HL-60/S4 treated with retinoic acid at 250 ng/mL for 4 days and 3 days (cell line): ENCODE measurements around the gene KCNT2.
"Not testable (repeated sequence)": the region's sequence is repeated elsewhere in the genome, so short reads cannot be mapped to it uniquely, and the experiment has no call there.

ENCODE experiments used
- in situ Hi-C: fragments of 300-500 bp; cut with MboI; formaldehyde crosslinking; loops from 2 replicates; pipeline ENCODE4 v1.7.0; 2022; ENCODE audit warnings: low sequenced_read_pairs

Gene KCNT2

DNA sequence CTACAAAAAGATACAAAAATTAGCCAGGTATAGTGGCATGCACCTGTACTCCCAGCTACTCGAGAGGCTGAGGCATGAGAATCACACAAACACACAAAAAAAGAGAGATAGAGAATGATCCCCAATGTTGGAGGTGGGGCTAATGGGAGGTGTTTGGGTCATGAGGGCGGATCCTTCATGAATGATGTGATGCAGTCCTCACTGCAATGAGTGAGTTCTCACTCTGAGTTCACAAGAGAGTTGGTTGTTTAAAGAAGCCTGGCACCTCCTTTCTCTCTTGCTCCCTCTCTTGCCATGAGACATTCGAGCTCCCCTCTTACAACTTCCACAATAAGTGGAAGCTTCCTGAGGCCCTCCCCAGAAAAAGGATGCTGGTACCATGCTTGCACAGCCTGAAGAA, 17.3 kb downstream of the KCNT2 start:
- in situ Hi-C loops = no loop called here

- in situ Hi-C loops = no loop called here
Measured at GRCh38 chr1:196590012-196590708, 18.1 kb downstream of the KCNT2 start.

GRCh38 chr1:196584696-196585095, 23.5 kb downstream of the KCNT2 start:
- in situ Hi-C loops = no loop called here

GRCh38 chr1:196577386-196577785, 30.9 kb downstream of the KCNT2 start:
- in situ Hi-C loops = no loop called here

DNA sequence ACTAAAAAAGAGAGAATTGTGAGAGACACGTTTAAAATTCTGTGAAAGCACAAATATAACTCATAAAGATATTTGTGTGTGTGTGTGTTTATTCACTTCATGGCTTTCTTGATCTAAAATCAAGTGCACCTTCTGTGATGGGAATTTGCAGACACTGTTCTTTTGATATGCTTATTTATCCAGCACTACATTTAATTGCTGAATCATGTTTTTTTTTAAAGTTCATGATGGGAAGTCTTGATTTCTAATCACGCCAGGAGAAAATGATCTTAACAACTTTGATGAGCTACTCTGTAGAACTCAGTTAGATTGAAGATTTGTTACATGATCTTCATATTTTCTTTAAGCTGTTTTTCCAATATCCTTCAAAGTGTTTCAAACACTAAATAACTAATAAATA, 35.0 kb downstream of the KCNT2 start:
- in situ Hi-C loops = no loop called here

GRCh38 chr1:196567238-196567637, 41.0 kb downstream of the KCNT2 start:
- in situ Hi-C loops = no loop called here

DNA sequence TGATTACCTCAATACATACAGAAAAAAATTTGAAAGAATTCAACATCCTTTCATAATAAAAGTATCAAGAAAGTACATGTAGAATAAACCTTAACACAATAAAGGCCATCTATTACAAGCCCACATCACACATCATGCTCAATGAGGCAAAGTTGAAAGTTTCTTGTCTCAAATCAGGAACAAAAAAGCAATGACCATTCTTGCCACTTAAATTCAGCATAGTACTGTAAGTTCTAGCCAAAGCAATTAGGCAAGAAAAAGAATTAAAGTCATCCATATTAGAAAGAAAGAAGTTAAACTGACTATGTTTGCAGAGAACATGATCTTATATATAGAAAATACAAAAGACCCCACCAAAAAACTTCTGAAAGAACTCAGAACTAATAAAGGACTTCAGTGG, 44.5 kb downstream of the KCNT2 start:
- in situ Hi-C loops = no loop called here

DNA sequence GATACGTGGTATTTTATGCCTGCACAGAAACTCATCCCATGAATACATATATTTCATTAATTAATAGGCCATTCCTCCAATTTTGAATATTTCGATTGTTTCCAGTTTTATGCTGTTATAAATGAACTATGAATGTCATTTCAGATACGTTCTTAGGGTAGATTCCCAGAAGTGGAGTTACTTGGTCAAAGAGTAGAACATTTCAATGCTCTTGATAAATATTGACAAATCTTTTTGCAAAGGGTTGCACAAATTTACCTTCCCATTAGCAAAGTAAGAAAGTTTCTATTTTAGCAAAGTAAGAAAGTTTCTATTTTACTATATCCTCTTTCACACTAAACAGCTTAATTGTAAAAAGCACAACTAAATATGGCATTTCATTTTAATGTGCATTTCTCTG, 48.9 kb downstream of the KCNT2 start:
- in situ Hi-C loops = no loop called here

- in situ Hi-C loops = no loop called here
Measured at GRCh38 chr1:196558411-196558810, 49.8 kb downstream of the KCNT2 start.

- in situ Hi-C loops = no loop called here
Measured at GRCh38 chr1:196557797-196558196, 50.4 kb downstream of the KCNT2 start.

DNA sequence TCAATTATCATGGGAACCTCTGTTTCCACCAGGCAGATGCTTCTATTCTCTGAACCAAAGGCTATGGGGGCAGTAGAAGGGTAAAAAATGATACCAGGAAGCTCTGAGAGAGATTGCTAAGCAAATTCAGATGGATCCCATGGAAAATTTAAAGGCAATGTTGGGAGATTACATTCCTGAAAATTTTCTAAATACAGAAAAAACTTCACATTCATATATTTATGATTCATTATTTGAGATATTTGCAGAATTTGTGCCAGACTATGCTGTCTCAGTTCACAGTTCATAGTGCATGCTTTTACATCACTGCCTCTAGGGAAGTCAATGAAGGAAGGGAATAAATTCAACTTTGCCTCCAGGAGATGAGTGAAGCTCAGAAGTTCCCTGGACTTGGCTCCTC, 57.5 kb downstream of the KCNT2 start:
- in situ Hi-C loops = no loop called here

- in situ Hi-C loops = no loop called here
Measured at GRCh38 chr1:196546272-196547111, 61.7 kb downstream of the KCNT2 start.

DNA sequence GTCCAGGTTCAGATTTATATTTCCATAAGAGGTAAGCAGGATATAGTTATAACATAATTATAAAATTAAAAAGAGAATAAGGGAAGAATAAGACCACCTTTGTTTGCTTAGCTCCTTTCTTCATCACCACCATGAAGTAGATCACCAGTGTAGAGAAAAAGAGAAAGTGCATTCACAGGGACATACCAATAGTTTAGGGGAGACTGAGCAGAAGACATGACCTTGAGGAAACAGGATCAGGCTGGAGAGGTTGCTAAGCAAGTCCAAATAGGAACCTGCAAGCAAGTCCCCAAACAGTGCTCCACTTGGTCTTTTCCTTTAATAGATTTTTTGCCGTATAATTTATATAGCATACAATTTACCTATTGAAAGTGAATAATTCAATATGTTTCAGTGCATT, 63.0 kb downstream of the KCNT2 start:
- in situ Hi-C loops = no loop called here

GRCh38 chr1:196544617-196545016, 63.6 kb downstream of the KCNT2 start:
- in situ Hi-C loops = no loop called here

- in situ Hi-C loops = no loop called here
Measured at GRCh38 chr1:196543833-196544232, 64.4 kb downstream of the KCNT2 start.

GRCh38 chr1:196538473-196538872, 69.8 kb downstream of the KCNT2 start:
- in situ Hi-C loops = no loop called here

DNA sequence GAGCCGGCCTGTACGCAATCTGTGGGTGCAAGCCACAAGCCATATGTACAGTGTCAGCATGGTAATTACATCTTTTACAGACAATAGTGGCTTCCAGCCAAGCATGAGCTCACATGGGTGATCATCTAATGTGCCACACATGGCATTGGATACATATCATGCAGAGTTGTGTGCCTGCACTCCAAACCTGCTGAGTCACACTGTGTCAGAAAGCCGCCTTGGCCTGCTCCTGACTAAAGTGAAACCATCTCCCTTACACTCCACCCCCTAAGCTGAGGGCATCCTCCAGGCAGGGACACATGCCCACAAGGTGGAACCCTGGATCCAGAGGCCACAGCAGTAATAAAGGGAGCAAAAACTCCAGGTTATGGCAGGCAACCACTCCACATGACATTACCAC, 72.5 kb downstream of the KCNT2 start:
- in situ Hi-C loops = no loop called here

DNA sequence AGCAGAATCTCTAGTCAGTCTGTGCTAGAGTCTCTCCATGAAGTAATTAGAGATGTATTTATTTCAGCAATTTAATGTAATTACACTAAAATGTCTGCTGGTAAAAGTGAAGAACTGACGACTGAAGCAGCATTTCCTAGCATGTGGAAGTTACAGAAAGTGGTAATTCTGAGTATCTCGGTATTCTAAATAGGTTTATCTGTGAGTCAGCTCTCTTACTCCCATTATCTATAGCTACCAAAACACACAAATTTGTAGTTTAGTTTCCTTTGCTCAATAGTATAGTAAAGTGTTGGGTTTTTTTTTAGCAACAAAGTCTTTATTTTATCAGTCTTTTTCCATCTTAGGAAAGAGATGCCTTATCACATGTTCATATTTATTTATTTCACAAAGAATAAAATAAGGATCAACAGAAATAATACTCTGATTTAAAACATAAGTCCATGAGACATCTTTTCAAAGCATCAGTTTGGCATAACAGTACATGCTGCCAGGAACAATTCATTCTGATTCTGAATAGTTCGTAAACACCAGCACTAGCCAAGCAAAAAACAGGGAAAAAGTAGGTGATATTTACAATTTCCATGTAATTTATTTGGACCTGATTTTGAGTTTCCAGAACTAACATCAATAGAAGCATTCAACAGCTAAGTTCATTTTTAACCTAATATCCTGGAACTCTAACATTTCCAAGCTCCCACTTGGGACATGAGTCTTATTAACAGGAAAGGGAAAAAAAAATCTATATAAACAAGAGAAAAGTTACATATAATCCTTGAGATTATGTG, 76.3 kb downstream of the KCNT2 start:
- in situ Hi-C loops = no loop called here

GRCh38 chr1:196527919-196528318, 80.3 kb downstream of the KCNT2 start:
- in situ Hi-C loops = no loop called here

DNA sequence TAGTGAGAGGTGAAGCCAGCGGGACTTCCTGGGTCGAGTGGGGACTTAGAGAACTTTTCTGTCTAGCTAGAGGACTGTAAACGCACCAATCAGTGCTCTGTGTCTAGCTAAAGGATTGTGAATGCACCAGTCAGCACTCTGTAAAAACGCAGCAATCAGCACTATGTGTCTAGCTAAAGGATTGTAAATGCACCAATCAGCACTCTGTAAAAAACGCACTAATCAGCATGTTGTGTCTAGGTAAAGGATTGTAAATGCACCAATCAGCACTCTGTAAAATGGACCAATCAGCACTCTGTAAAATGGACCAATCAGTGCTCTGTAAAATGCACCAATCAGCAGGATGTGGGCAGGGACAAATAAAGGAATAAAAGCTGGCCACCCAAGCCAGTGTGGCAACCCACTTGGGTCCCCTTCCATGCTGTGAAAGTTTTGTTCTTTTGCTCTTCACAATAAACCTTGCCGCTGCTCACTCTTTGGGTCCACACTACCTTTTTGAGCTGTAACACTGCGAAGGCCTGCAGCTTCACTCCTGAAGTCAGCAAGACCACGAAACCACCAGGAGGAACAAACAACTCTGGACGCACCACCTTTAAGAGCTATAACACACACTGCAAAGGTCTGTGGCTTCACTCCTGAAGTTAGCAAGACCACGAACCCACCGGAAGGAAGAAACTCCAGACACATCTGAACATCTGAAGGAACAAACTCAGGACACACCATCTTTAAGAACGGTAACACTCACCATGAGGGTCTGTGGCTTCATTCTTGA, 85.5 kb downstream of the KCNT2 start:
- in situ Hi-C loops = not testable (repeated sequence)

DNA sequence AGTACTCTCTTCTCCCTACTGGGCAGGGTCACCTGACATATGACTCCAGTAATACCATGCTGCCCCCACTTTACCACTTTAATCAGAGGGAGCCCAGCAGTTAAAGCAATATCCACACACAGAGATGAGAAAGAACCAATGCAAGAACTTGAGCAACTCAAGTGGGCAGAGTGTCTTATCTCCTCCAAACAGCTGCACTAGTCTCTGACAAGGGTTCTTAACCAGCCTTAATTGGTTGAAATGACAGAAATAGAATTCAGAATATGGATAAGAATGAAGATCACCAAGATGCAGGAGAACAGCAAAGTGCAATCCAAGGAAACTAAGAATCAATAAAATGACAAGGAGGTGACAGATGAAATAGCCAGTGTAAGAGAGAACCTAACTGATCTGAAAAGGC, 91.0 kb downstream of the KCNT2 start:
- in situ Hi-C loops = no loop called here
